Measurements from ENCODE around the gene PDS5B. TPM values are rescaled to one million over a fixed set of nuclear protein-coding genes. Genes with fewer than 3 reads are reported as not detected.

PDS5B gene
- total RNA-seq, 1 donor from 2014 or later = 72.4 TPM

DNA sequence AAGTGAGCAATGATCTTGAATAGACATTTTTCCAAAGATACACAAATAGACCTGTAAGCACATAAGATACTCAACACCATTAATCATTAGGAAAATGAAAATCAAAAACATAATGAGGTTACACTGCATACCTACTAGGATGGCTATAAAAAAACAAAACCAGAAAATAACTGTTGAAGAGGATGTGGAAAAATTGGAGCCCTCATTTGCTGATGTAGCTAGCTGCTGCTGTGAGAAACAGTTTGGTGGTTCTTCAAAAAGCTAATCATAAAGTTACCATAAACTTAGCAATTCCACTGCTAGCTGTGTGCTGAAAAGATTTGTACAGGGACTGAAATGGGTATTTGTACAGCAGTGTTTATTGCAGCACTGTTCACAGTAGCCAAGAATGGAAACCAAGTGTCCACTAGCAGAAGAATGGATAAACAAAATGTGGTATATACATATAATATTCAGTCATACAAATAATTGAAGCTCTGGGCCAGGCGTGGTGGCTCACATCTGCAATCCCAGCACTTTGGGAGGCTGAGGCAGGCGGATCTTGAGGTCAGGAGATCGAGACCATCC is 46.2 kb downstream of the PDS5B start:
- no peak overlapping the region for H3K4me3 Mint-ChIP-seq (ENCODE audit: unreplicated experiment)
- no peak for TF ChIP-seq CTCF (IDR thresholded peaks at IDR 0.05)
- peaks cover 8% of the 10 kb centered on the region for H3K36me3 Mint-ChIP-seq (ENCODE audit: unreplicated experiment)
- peaks cover 7% of the 10 kb centered on the region for H3K4me1 Mint-ChIP-seq (ENCODE audit: unreplicated experiment)
- no peak for DNase-seq (ENCODE audit: extremely low spot score, unreplicated experiment)
- no peaks in the 10 kb centered on the region for H3K27me3 Mint-ChIP-seq (ENCODE audit: unreplicated experiment)
- no peak overlapping the region for H3K27ac Mint-ChIP-seq (ENCODE audit: unreplicated experiment)
- H3K9me3 Mint-ChIP-seq (ENCODE audit: unreplicated experiment) = peaks cover 5% of the 10 kb centered on the region

- DNase-seq (ENCODE audit: extremely low spot score, unreplicated experiment) = no peak
- Mint-ChIP-seq H3K4me3 (ENCODE audit: unreplicated experiment) (no peak overlapping the region), H3K4me1 (ENCODE audit: unreplicated experiment) (peaks cover 14% of the 10 kb centered on the region), H3K27ac (ENCODE audit: unreplicated experiment) (no peak overlapping the region), H3K9me3 (ENCODE audit: unreplicated experiment) (no peaks in the 10 kb centered on the region), H3K27me3 (ENCODE audit: unreplicated experiment) (no peaks in the 10 kb centered on the region), H3K36me3 (ENCODE audit: unreplicated experiment) (no peaks in the 10 kb centered on the region)
- no peak for TF ChIP-seq CTCF (IDR thresholded peaks at IDR 0.05)
Observed at GRCh38 chr13:32636711-32637110, 50.5 kb downstream of the PDS5B start.

DNA sequence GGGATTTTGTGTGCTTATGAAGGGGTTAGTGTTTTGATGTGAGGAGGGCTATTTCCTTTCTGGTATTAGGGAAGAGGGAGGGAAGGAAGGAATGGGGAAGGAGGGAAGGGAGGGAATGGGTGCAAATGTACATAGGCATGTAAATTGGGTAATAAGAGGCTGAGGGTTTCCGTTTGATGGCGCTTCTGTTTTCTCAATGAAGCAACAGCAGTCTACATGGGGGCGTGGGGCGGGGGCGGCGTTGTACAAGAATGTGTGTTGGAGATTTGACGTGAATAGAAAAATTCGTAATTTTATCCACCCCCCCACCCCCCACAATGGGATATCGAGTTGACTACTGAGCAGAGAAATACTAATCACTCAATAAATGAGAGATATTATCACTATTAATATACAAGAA is 52.5 kb downstream of the PDS5B start:
- H3K4me3 Mint-ChIP-seq (ENCODE audit: unreplicated experiment) = no peak overlapping the region
- no peak for DNase-seq (ENCODE audit: extremely low spot score, unreplicated experiment)
- TF ChIP-seq CTCF (IDR thresholded peaks at IDR 0.05) = no peak
- peaks cover 19% of the 10 kb centered on the region for H3K4me1 Mint-ChIP-seq (ENCODE audit: unreplicated experiment)
- H3K36me3 Mint-ChIP-seq (ENCODE audit: unreplicated experiment) = no peaks in the 10 kb centered on the region
- no peak overlapping the region for H3K27ac Mint-ChIP-seq (ENCODE audit: unreplicated experiment)
- H3K27me3 Mint-ChIP-seq (ENCODE audit: unreplicated experiment) = no peaks in the 10 kb centered on the region
- H3K9me3 Mint-ChIP-seq (ENCODE audit: unreplicated experiment) = no peaks in the 10 kb centered on the region

DNA sequence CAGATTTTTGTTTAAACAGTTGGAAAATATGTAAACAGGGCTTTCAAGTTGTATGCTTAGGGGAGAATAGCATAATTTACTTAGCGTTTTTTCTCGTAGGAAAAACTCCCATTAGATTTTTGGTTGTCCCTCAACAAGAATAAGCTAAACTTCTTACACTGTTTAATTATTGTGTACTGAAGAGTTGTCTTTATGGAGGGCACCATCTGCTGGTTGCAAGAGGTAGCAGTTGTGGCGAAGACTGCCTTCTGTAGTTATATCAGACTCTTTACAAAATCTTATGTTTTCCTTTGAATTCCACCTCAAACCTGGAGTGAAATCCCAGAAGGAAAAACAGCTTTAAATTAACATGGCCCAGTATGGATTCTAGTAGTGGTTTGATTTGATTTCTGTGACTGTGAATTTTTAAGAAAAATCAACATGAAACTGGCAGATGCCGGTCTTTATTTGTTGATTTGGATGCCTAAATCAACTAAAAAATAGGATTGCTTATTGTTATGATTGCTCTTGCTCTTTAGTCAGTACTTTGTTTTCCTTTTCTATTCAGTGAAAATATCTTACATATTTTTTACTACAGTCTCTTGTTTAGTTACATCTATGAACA is 53.4 kb downstream of the PDS5B start:
- no peak for DNase-seq (ENCODE audit: extremely low spot score, unreplicated experiment)
- H3K27ac Mint-ChIP-seq (ENCODE audit: unreplicated experiment) = peak overlapping the region; percentile 53
- peak; percentile 89 for TF ChIP-seq CTCF (IDR thresholded peaks at IDR 0.05)
- no peaks in the 10 kb centered on the region for H3K9me3 Mint-ChIP-seq (ENCODE audit: unreplicated experiment)
- no peak overlapping the region for H3K4me3 Mint-ChIP-seq (ENCODE audit: unreplicated experiment)
- H3K36me3 Mint-ChIP-seq (ENCODE audit: unreplicated experiment) = no peaks in the 10 kb centered on the region
- H3K4me1 Mint-ChIP-seq (ENCODE audit: unreplicated experiment) = peaks cover 17% of the 10 kb centered on the region
- no peaks in the 10 kb centered on the region for H3K27me3 Mint-ChIP-seq (ENCODE audit: unreplicated experiment)

DNA sequence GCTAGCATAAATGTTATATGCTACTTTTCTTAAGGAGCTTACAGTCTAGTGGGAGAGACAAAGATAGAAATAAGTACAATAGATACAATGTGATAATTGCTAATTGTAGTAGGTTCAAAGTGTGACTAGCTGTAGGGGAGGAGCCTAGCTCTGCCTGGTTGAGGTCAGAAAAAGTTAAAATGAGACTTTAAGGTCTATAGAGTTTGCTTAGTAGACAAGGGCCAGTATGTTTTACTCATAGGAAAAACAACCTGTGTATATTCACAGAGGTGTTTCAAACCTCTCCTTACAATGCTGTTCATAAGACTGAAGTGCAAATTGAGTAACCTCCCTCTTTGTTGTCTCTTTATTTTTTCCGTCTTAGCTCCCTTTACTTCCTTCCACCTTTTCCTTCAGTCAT is 56.1 kb downstream of the PDS5B start:
- H3K4me3 Mint-ChIP-seq (ENCODE audit: unreplicated experiment) = no peak overlapping the region
- no peak for DNase-seq (ENCODE audit: extremely low spot score, unreplicated experiment)
- no peaks in the 10 kb centered on the region for H3K36me3 Mint-ChIP-seq (ENCODE audit: unreplicated experiment)
- TF ChIP-seq CTCF (IDR thresholded peaks at IDR 0.05) = no peak
- peaks cover 18% of the 10 kb centered on the region for H3K4me1 Mint-ChIP-seq (ENCODE audit: unreplicated experiment)
- no peaks in the 10 kb centered on the region for H3K9me3 Mint-ChIP-seq (ENCODE audit: unreplicated experiment)
- no peak overlapping the region for H3K27ac Mint-ChIP-seq (ENCODE audit: unreplicated experiment)
- no peaks in the 10 kb centered on the region for H3K27me3 Mint-ChIP-seq (ENCODE audit: unreplicated experiment)
